T47D (cell line): ENCODE results near the gene ANKRD39.
"Not testable (repeated sequence)": the region's sequence is repeated elsewhere in the genome, so short reads cannot be mapped to it uniquely, and the experiment has no call there.

ENCODE experiments used
- DNase-seq, 2 experiments: peaks; one replicate each; pipeline versions ENCODE4 v3.0.0 to v3.0.0-alpha.2; 2011 to 2012; ENCODE audit warnings: low read depth in 1 of 2, low spot score in 1 of 2
- JUND ChIP-seq: IDR thresholded peaks from 2 replicates; pipeline ENCODE4 v1.6.1; 2012; ENCODE audit warnings: low read depth
- in situ Hi-C: cut with HindIII; loops from 2 replicates; pipeline ENCODE4 v1.10.0; 2016; ENCODE audit warnings: low sequenced_read_pairs, low pct_unique_long_range_greater_than_20kb

ANKRD39 gene

GRCh38 chr2:96865654-96866053, 7.8 kb upstream of the ANKRD39 start:
- in situ Hi-C loops: no loop called here
- TF ChIP-seq JUND: no peak
- DNase-seq: no peak

GRCh38 chr2:96864343-96865091, 6.7 kb upstream of the ANKRD39 start:
- in situ Hi-C loops: no loop called here

GRCh38 chr2:96863575-96864342, 5.9 kb upstream of the ANKRD39 start:
- in situ Hi-C loops: no loop called here
- no peak for TF ChIP-seq JUND
- no peak for DNase-seq

More at GRCh38 chr2:96864343-96865091, 6.7 kb upstream of the ANKRD39 start:
- no peak for DNase-seq
- TF ChIP-seq JUND: no peak

GRCh38 chr2:96863056-96863455, 5.2 kb upstream of the ANKRD39 start:
- DNase-seq, in situ Hi-C loops: not testable (repeated sequence)

DNA sequence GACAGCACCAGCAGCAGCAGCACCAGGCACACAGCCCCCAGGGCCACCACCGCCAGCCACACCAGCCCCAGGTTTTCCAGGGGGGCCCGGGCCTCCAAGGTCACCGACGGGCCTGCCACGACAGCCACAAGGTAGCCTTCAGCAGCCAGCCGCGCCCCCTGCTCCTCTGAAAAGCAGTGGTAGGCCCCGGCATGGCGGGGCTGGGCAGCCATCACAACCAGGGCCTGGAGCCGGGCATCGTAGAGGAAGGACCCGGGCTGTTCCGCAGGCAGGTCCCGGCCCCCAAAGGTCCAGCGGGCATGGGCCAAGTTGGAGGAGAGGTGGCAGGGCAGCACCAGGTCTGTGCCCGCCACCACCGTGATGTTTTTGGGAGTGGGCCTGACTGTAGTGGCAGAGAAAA, 3.3 kb upstream of the ANKRD39 start:
- in situ Hi-C loops: no loop called here
- TF ChIP-seq JUND: no peak
- no peak for DNase-seq

DNA sequence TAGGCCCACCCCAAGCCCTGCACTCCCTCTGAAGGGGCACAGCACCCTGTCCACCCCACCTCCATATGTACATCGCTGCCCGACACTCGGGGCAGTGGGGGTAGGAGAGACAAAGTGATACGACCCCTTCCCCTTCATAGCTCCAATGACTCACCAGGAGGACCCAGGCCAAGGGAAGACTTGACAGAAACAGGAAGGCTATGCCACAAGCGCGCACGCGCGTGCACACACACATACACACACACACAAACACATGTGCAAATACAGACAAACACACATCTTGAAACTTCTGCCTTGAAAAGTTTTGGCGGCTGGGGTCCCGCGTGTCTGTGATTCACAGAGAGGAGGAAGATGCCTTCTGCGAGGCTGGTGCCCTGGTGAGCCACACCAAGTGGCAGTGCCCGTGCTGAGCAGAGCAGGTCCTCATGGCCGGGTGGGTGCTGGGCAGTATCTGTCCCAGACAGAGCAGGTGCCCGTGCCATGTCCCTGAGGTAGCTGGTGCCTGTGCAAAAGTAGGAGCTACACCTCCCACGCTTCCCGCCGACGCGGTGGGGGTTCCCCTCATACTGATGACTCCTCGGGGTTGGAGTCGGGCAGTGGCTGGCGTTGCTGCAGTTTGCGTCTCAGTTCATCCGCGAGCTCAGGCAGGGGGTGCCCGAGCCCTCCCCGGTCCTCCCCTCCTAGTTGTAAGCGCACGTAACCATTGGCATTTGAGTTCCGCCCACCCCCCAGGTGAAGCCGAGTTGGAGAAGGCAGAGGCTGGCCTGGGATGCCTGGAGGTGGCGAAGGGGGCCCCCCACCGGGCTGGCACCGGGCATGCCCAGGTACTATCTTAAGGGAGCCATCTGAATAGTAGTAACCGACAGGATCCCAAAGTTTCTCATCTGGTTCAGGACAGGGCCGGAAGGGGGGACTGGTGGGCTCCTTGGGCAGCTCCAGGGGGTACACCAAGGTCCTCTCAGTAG, 2.5 kb upstream of the ANKRD39 start:
- no peak for TF ChIP-seq JUND

DNA sequence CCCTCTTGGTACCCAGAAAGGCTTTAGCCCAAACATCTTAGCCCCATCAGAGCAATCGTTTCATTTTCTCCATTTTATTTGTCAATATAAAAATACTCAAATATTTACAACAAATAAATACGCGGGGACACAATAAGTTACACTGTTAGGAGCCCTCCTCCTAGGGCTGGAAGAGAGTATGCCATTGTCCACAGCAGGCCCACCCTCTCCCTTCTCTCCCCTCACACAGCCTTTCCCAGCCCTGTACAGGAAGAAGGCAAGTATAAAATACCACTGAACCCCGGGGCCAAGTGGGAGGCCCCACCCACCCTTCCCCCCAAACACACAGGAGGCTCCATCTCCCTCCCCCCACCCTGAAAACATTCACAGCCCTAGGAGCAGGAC, 1.9 kb upstream of the ANKRD39 start:
- no peak for TF ChIP-seq JUND
- no peak for DNase-seq
- in situ Hi-C loops: no loop called here

More for the DNA sequence above, 2.5 kb upstream of the ANKRD39 start:
- DNase-seq: no peak
- in situ Hi-C loops: no loop called here

DNA sequence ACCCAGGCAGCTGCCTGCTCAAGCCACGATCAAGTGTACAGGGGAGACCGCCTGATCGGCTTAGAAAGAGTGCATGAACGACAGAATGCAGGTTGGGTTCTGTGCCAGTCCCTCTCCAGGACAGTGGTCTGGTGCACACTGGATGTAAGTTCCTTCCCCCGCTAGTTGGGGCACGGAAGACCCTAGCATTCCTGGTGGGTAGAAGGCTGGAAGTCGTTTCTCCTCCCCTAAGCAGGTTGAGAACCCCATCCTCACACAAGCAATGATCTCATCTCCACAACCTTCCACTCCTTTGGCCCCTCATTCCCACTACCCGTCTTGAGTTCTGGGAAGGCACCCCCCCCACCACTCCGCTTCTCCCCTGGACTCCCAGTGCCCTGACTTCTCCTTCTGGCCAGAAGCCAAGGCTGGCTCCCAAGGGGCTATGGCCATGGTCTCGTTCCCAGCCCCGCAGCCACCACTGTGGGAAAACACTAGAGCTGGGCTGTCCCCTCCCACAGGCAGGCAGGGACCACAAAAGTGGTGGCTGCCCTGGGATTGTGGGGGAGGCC, 1.4 kb upstream of the ANKRD39 start:
- in situ Hi-C loops: no loop called here
- no peak for TF ChIP-seq JUND

GRCh38 chr2:96856776-96857666, 795 bp downstream of the ANKRD39 start:
- in situ Hi-C loops: no loop called here
- DNase-seq: peak in 1 of 2 experiments; percentile 19
- TF ChIP-seq JUND: no peak

More for the DNA sequence above, 1.4 kb upstream of the ANKRD39 start:
- no peak for DNase-seq

- in situ Hi-C loops: no loop called here
- no peak for TF ChIP-seq JUND
- no peak for DNase-seq
These were observed 4.5 kb downstream of the ANKRD39 start for GRCh38 chr2:96853321-96853720.

DNA sequence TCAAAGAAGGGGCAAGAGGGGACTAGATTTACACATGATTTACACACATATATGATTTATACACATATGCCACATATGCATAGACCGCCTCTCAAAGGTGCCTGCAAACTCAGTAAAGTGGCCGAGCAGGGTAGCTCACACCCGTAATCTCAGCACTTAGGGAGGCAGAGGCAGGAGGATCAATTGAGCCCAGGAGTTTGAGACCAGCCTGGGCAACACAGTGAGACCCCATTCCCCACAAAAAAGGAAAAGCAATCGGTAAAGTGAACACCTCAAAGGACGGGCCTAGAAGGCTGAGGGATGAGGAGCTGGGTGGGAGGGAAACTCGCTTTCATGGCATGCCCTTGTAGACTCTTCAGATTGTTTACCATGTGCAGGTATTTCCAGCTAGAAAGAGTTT, 5.1 kb downstream of the ANKRD39 start:
- in situ Hi-C loops: no loop called here
- DNase-seq: no peak
- TF ChIP-seq JUND: no peak
